ENCODE results near the gene CELSR1. TPM values are rescaled to one million over a fixed set of nuclear protein-coding genes. Genes with fewer than 3 reads are reported as not detected.

Gene CELSR1
- polyA plus RNA-seq, 1 experiment = 1.0 TPM

DNA sequence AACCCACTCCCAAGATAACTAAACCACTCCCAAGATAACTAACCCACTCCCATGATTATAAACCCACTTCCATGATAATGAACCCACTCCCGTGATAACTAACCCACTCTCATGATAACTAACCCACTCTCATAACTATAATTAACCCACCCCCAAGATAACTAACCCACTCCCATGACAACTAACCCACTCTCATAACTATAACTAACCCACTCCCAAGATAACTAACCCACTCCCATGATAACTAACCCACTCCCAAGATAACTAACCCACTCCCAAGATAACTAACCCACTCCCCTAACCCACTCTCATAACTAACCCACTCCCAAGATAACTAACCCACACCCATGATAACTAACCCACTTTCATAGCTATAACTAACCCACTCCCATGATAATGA is 30.1 kb upstream of the CELSR1 start:
- no peak overlapping the region for H3K4me3 ChIP-seq (ENCODE audit: low read depth, low read length)
- ChIA-PET CTCF (no interaction called here), POLR2A (no interaction called here)
- no peak for DNase-seq (ENCODE audit: low read depth)
- H3K27me3 ChIP-seq (ENCODE audit: control insufficient read depth, insufficient read depth, low read length) = no peaks in the 10 kb centered on the region
- no peaks in the 10 kb centered on the region for H3K36me3 ChIP-seq (ENCODE audit: control insufficient read depth, insufficient read depth, low read length)
- TF ChIP-seq, protein P1, sequence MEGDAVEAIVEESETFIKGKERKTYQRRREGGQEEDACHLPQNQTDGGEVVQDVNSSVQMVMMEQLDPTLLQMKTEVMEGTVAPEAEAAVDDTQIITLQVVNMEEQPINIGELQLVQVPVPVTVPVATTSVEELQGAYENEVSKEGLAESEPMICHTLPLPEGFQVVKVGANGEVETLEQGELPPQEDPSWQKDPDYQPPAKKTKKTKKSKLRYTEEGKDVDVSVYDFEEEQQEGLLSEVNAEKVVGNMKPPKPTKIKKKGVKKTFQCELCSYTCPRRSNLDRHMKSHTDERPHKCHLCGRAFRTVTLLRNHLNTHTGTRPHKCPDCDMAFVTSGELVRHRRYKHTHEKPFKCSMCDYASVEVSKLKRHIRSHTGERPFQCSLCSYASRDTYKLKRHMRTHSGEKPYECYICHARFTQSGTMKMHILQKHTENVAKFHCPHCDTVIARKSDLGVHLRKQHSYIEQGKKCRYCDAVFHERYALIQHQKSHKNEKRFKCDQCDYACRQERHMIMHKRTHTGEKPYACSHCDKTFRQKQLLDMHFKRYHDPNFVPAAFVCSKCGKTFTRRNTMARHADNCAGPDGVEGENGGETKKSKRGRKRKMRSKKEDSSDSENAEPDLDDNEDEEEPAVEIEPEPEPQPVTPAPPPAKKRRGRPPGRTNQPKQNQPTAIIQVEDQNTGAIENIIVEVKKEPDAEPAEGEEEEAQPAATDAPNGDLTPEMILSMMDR (IDR thresholded peaks at IDR 0.05; ENCODE audit: insufficient read depth, low read depth, low read length) = no peak

- H3K27me3 ChIP-seq (ENCODE audit: control insufficient read depth, insufficient read depth, low read length) = no peaks in the 10 kb centered on the region
- POLR2A ChIA-PET = no interaction called here
- H3K36me3 ChIP-seq (ENCODE audit: control insufficient read depth, insufficient read depth, low read length) = no peaks in the 10 kb centered on the region
- CTCF ChIA-PET = interaction anchor here (0.8 to 2.5 kb wide), 19 partner anchors 8 to 1929 kb away, joined by 3 to 13 read pairs (median 4); no protein-coding TSS in a partner anchor
- TF ChIP-seq, protein P1 (IDR thresholded peaks at IDR 0.05; ENCODE audit: insufficient read depth, low read depth, low read length) = no peak
- H3K4me3 ChIP-seq (ENCODE audit: low read depth, low read length) = no peak overlapping the region
- DNase-seq (ENCODE audit: low read depth) = no peak
Observed at GRCh38 chr22:46564084-46564714, 26.8 kb upstream of the CELSR1 start.

GRCh38 chr22:46563381-46564083 is 26.1 kb upstream of the CELSR1 start:
- Histone ChIP-seq H3K36me3 (ENCODE audit: control insufficient read depth, insufficient read depth, low read length) (no peaks in the 10 kb centered on the region), H3K4me3 (ENCODE audit: low read depth, low read length) (no peak overlapping the region), H3K27me3 (ENCODE audit: control insufficient read depth, insufficient read depth, low read length) (no peaks in the 10 kb centered on the region)
- CTCF ChIA-PET = interaction anchor here (0.7 to 2.5 kb wide), 27 partner anchors 9 to 1929 kb away, joined by 3 to 13 read pairs (median 4); partner anchors contain the start of gene TBC1D22A
- POLR2A ChIA-PET = no interaction called here
- TF ChIP-seq, protein P1 (IDR thresholded peaks at IDR 0.05; ENCODE audit: insufficient read depth, low read depth, low read length) = peak; percentile 81
- no peak for DNase-seq (ENCODE audit: low read depth)

- ChIA-PET CTCF (interaction anchor here (1.6 kb wide), 1 partner anchor 9 kb away, joined by 4 read pairs; no protein-coding TSS in a partner anchor), POLR2A (no interaction called here)
- TF ChIP-seq, protein P1 (IDR thresholded peaks at IDR 0.05; ENCODE audit: insufficient read depth, low read depth, low read length) = no peak
Observed at GRCh38 chr22:46561435-46561905, 24.1 kb upstream of the CELSR1 start.

GRCh38 chr22:46560696-46561295 is 23.4 kb upstream of the CELSR1 start:
- ChIA-PET POLR2A (no interaction called here), CTCF (interaction anchor here (1.2 to 1.6 kb wide), 2 partner anchors 8 to 193 kb away, joined by 4 to 5 read pairs; no protein-coding TSS in a partner anchor)
- DNase-seq (ENCODE audit: low read depth) = no peak
- TF ChIP-seq, protein P1 (IDR thresholded peaks at IDR 0.05; ENCODE audit: insufficient read depth, low read depth, low read length) = no peak
- Histone ChIP-seq H3K27me3 (ENCODE audit: control insufficient read depth, insufficient read depth, low read length) (no peaks in the 10 kb centered on the region; the same call in 1 of the 2 replicates), H3K4me3 (ENCODE audit: low read depth, low read length) (no peak overlapping the region), H3K36me3 (ENCODE audit: control insufficient read depth, insufficient read depth, low read length) (no peaks in the 10 kb centered on the region)

More at GRCh38 chr22:46561435-46561905, 24.1 kb upstream of the CELSR1 start:
- H3K27me3 ChIP-seq (ENCODE audit: control insufficient read depth, insufficient read depth, low read length) = no peaks in the 10 kb centered on the region; the same call in 1 of the 2 replicates
- no peak for DNase-seq (ENCODE audit: low read depth)
- no peak overlapping the region for H3K4me3 ChIP-seq (ENCODE audit: low read depth, low read length)
- H3K36me3 ChIP-seq (ENCODE audit: control insufficient read depth, insufficient read depth, low read length) = no peaks in the 10 kb centered on the region
